Measurements from ENCODE around the gene CPXM2.

Gene CPXM2

DNA sequence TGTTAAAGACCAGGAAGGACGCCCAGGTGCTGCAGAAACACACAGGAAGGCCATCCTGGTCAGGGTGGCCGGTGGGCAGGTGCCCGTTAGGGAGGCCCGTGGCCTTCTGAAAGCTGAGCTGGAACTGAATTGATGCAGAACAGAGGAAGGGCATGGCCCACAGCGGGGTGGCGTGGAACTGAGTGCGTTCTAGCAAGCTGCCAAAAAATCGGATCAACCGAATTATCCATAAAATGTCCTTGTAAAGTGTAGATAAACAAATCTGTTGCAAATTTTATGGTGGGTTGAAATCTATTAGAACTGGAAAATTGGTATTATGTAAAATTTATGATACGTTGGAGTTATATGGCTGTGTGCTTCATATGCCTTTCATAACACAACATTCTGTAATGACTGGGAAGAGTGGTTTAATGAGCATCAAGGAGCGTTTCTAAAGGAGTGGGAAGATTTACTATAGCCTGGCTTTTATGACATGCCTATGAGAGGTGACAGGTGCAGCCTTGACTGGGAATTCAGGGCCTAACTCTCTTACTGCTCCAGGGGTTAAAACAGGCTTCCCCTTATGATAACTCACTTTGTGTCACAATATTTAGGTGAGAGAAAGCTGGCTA, 117.4 kb downstream of the CPXM2 start:
- H3K9ac ChIP-seq (ENCODE audit: low read length), result no peak overlapping the region
- H3K27ac ChIP-seq (ENCODE audit: low read length), result no peak overlapping the region
- H3K36me3 ChIP-seq (ENCODE audit: control insufficient read depth, low read depth, low read length), result no peaks in the 10 kb centered on the region
- H3K4me3 ChIP-seq (ENCODE audit: low read length), result no peak overlapping the region
- no peaks in the 10 kb centered on the region for H3K27me3 ChIP-seq (ENCODE audit: control insufficient read depth, insufficient read depth, low read length)
- H3K9me3 ChIP-seq (ENCODE audit: control insufficient read depth, low read depth, low read length), result no peaks in the 10 kb centered on the region
- peaks cover 5% of the 10 kb centered on the region for H3K4me1 ChIP-seq (ENCODE audit: control insufficient read depth, low read depth, low read length)

DNA sequence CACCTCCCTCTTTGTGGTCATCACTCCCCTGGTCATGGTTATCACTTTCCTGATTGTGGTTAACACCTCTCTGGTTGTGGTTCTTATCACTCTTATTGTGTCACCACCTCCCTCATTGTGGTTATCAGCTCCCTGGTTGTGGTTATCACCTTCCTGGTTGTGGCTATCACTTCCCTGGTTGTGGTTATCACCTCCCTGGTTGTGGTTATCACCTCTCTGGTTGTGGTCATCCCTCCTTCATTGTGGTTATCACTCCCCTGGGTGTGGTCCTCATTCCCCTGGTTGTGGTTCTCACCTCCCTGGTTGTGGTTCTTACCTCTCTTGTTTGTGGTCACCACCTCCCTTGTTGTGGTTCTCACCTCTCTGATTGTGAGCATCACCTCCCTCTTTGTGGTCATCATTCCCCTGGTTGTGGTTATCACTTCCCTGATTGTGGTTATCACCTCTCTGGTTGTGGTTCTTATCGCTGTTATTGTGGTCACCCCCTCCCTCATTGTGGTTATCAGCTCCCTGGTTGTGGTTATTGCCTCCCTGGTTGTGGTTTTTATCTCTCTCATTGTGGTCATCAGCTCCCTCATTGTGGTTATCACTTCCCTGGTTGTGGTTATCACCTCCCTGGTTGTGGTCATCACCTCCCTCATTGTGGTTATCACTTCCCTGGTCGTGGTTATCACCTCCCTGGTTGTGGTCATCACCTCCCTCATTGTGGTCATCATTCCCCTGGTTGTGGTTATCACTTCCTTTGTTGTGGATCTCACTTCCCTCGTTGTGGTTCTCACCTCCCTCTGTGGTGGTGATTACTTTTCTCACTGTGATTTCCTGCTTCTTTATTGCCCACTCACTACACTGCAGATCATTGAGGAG, 118.7 kb downstream of the CPXM2 start:
- no peaks in the 10 kb centered on the region for H3K27me3 ChIP-seq (ENCODE audit: control insufficient read depth, insufficient read depth, low read length)
- H3K9me3 ChIP-seq (ENCODE audit: control insufficient read depth, low read depth, low read length), result no peaks in the 10 kb centered on the region
- H3K36me3 ChIP-seq (ENCODE audit: control insufficient read depth, low read depth, low read length), result no peaks in the 10 kb centered on the region
- H3K27ac ChIP-seq (ENCODE audit: low read length), result no peak overlapping the region
- no peak overlapping the region for H3K9ac ChIP-seq (ENCODE audit: low read length)
- no peaks in the 10 kb centered on the region for H3K4me1 ChIP-seq (ENCODE audit: control insufficient read depth, low read depth, low read length)
- H3K4me3 ChIP-seq (ENCODE audit: low read length), result no peak overlapping the region

DNA sequence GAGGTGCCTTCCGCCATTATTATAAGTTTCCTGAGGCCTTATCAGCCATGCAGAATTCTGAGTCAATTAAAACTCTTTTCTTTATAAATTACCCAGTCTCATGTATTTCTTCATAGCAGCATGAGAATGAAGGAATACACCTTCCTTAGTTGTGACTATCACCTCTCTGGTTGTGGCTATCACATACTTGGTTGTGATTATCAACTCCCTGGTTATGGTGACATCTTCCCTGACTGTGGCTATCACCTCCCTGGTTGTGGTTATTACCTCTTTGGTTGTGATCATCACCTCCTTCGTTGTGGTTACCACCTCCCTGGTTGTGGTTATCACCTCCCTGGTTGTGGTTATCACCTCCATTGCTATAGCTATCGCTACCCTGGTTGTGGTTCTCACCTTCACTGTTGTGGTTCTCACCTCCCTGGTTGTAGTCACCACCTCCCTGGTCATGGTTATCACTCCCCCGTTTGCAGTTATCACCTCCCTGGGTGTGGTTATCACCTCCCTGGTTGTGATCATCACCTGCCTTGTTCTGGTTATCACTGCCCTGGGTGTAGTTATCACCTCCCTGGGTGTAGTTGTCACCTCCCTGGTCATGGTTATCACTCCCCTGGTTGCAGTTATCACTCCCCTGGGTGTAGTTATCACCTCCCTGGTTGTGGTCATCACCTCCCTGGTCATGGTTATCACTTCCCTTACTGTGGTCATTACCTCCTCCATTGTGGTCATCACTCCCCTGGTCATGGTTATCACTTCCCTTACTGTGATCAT, 119.5 kb downstream of the CPXM2 start:
- Histone ChIP-seq H3K4me3 (ENCODE audit: low read length) (no peak overlapping the region), H3K36me3 (ENCODE audit: control insufficient read depth, low read depth, low read length) (no peaks in the 10 kb centered on the region), H3K9me3 (ENCODE audit: control insufficient read depth, low read depth, low read length) (no peaks in the 10 kb centered on the region), H3K9ac (ENCODE audit: low read length) (no peak overlapping the region), H3K4me1 (ENCODE audit: control insufficient read depth, low read depth, low read length) (no peaks in the 10 kb centered on the region), H3K27me3 (ENCODE audit: control insufficient read depth, insufficient read depth, low read length) (no peaks in the 10 kb centered on the region), H3K27ac (ENCODE audit: low read length) (no peak overlapping the region)

DNA sequence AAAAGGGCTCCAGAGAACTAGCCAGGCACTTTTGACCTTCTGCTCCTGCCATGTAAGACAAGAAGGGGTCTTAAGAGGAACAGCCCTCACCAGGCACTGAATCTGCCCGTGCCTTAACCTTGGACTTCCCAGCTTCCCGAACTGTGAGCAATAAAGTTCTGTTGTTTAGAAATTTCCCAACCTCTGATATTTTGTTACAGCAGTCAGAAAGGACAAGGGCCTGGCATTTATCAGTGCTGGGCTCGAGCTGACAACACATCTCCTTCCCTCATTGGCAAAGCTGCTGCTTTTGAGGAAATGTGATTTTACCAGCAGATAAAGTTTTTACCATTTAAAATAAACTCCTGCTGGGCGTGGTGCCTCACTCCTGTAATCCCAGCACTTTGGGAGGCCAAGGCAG, 122.0 kb downstream of the CPXM2 start:
- Histone ChIP-seq H3K36me3 (ENCODE audit: control insufficient read depth, low read depth, low read length) (no peaks in the 10 kb centered on the region), H3K27me3 (ENCODE audit: control insufficient read depth, insufficient read depth, low read length) (no peaks in the 10 kb centered on the region), H3K4me1 (ENCODE audit: control insufficient read depth, low read depth, low read length) (no peaks in the 10 kb centered on the region), H3K9ac (ENCODE audit: low read length) (no peak overlapping the region), H3K27ac (ENCODE audit: low read length) (no peak overlapping the region), H3K9me3 (ENCODE audit: control insufficient read depth, low read depth, low read length) (no peaks in the 10 kb centered on the region), H3K4me3 (ENCODE audit: low read length) (no peak overlapping the region)

DNA sequence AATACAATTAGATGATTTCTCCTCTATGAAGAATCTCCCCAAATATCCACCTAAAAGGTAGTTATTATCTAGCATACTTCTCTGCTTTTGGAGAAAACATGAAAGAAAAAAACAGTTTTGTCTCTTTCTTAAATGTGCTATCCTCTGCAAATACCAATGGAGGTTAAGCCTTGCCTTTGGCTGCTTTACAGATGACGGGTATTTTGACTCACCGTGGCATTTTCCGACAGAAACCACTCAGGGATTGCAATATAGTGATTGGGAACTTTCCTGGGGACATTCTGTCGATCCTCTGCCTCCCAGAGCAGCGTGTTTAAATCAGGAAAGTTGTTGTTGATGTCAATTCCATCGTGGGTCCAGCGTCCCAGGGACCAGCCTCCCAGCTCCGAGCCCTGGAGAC, 124.8 kb downstream of the CPXM2 start:
- no peak overlapping the region for H3K9ac ChIP-seq (ENCODE audit: low read length)
- no peak overlapping the region for H3K27ac ChIP-seq (ENCODE audit: low read length)
- no peak overlapping the region for H3K4me3 ChIP-seq (ENCODE audit: low read length)
- no peaks in the 10 kb centered on the region for H3K9me3 ChIP-seq (ENCODE audit: control insufficient read depth, low read depth, low read length)
- H3K36me3 ChIP-seq (ENCODE audit: control insufficient read depth, low read depth, low read length), result no peaks in the 10 kb centered on the region
- no peaks in the 10 kb centered on the region for H3K27me3 ChIP-seq (ENCODE audit: control insufficient read depth, insufficient read depth, low read length)
- H3K4me1 ChIP-seq (ENCODE audit: control insufficient read depth, low read depth, low read length), result no peaks in the 10 kb centered on the region

DNA sequence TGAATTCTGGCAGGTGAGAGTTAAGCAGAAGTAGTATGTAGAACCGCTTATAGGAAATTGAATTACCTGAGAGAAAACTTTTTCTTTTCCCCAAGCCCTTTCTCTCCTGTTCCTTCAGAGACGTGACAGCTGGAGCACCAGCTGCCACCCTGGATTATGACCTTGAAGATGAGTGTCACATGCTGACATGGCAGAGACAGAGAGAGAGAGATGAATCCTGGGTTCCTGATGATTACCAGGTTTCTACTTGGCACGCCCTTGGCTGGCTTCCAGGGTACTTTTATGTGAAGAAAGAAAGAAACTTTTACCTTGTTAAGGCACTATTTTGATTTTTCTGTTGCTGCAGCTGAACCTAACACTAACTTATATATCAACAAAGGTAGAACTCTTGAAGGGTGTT, 125.6 kb downstream of the CPXM2 start:
- Histone ChIP-seq H3K4me3 (ENCODE audit: low read length) (no peak overlapping the region), H3K27ac (ENCODE audit: low read length) (no peak overlapping the region), H3K27me3 (ENCODE audit: control insufficient read depth, insufficient read depth, low read length) (no peaks in the 10 kb centered on the region), H3K9ac (ENCODE audit: low read length) (no peak overlapping the region), H3K36me3 (ENCODE audit: control insufficient read depth, low read depth, low read length) (no peaks in the 10 kb centered on the region), H3K4me1 (ENCODE audit: control insufficient read depth, low read depth, low read length) (no peaks in the 10 kb centered on the region), H3K9me3 (ENCODE audit: control insufficient read depth, low read depth, low read length) (no peaks in the 10 kb centered on the region)

DNA sequence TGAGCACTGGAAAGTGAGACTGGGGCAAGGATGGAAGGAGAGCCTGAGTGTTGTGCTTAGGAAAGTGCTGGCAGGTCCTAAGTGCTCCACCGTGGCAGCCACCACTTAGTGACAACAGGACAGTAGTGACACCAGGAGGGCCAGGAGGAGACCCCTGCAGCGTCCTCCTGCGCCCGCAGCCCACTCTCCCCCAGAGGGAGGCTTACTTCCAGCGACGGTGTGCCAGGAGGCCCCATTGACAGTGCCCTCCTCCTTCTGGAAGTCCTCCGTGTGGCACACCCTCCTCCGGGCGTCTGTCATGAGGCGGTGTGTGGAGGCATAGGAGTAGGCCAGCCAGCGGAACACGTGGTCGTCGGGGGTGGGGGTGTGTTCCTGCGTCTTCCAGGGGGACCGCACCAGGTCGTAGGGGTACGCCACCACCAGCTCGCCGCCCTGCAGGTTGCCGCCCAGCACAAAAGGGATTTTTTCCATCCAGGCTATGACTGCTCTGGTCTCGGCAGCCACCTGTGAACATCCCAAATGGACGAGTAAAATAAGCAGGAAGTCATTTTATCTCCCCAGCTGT, 129.9 kb downstream of the CPXM2 start:
- no peaks in the 10 kb centered on the region for H3K9me3 ChIP-seq (ENCODE audit: control insufficient read depth, low read depth, low read length)
- no peak overlapping the region for H3K9ac ChIP-seq (ENCODE audit: low read length)
- no peaks in the 10 kb centered on the region for H3K4me1 ChIP-seq (ENCODE audit: control insufficient read depth, low read depth, low read length)
- no peak overlapping the region for H3K27ac ChIP-seq (ENCODE audit: low read length)
- no peak overlapping the region for H3K4me3 ChIP-seq (ENCODE audit: low read length)
- H3K36me3 ChIP-seq (ENCODE audit: control insufficient read depth, low read depth, low read length), result no peaks in the 10 kb centered on the region
- H3K27me3 ChIP-seq (ENCODE audit: control insufficient read depth, insufficient read depth, low read length), result no peaks in the 10 kb centered on the region

DNA sequence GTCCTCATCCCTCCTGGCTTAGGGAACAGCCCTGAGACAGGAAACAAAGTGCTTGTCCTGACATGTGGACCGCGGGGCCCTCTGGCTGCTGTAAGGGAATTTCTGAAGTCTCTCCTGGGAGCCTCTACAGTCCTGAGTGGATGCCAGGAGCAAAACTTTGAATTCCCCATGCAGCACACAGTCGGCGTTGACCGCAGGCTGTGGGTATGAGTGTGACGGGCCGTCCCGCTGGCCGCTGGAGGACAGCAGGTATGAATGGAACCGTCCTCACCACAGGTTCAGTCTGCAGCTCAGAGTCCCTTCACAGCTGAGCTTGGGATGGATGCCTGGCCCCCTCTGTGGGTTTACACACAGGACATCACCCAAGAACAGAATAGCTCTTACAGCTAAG, 130.6 kb downstream of the CPXM2 start:
- no peaks in the 10 kb centered on the region for H3K9me3 ChIP-seq (ENCODE audit: control insufficient read depth, low read depth, low read length)
- H3K4me1 ChIP-seq (ENCODE audit: control insufficient read depth, low read depth, low read length), result peaks cover 5% of the 10 kb centered on the region
- H3K27ac ChIP-seq (ENCODE audit: low read length), result no peak overlapping the region
- H3K36me3 ChIP-seq (ENCODE audit: control insufficient read depth, low read depth, low read length), result no peaks in the 10 kb centered on the region
- H3K9ac ChIP-seq (ENCODE audit: low read length), result no peak overlapping the region
- H3K27me3 ChIP-seq (ENCODE audit: control insufficient read depth, insufficient read depth, low read length), result no peaks in the 10 kb centered on the region
- H3K4me3 ChIP-seq (ENCODE audit: low read length), result no peak overlapping the region

DNA sequence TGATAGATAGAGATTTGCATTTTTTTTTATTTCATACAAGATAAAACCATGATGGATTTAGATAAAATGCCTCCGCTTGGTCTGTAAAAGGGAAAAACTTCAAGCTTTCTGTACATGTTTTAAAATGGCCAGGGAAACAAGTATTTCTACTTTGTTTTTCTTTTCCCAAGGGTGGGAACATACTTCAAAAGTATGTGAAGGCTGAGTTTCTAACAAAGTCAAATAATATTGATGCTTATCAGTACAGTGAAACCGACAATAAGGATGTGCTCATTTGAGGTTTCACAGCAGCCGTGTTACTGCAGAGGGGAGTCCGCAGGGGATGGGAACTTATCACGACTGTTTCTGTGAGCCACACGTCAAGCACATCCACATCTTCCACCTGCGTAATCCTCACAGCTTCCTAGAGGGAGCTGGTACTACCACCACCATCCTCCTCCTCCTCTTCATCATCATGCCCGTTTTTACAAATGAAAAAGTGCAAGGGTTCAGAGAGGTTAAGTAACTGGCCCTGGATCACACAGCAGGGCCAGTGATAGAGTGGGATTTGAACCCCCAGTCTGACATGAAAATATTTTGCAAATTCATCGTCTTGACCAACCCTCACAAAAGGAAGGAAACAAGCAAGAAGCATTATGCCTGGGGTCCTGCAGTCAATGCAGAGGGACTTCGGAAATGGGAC, 131.1 kb downstream of the CPXM2 start:
- Histone ChIP-seq H3K4me3 (ENCODE audit: low read length) (no peak overlapping the region), H3K27ac (ENCODE audit: low read length) (no peak overlapping the region), H3K27me3 (ENCODE audit: control insufficient read depth, insufficient read depth, low read length) (no peaks in the 10 kb centered on the region), H3K36me3 (ENCODE audit: control insufficient read depth, low read depth, low read length) (no peaks in the 10 kb centered on the region), H3K9me3 (ENCODE audit: control insufficient read depth, low read depth, low read length) (no peaks in the 10 kb centered on the region), H3K9ac (ENCODE audit: low read length) (no peak overlapping the region), H3K4me1 (ENCODE audit: control insufficient read depth, low read depth, low read length) (peaks cover 9% of the 10 kb centered on the region)

DNA sequence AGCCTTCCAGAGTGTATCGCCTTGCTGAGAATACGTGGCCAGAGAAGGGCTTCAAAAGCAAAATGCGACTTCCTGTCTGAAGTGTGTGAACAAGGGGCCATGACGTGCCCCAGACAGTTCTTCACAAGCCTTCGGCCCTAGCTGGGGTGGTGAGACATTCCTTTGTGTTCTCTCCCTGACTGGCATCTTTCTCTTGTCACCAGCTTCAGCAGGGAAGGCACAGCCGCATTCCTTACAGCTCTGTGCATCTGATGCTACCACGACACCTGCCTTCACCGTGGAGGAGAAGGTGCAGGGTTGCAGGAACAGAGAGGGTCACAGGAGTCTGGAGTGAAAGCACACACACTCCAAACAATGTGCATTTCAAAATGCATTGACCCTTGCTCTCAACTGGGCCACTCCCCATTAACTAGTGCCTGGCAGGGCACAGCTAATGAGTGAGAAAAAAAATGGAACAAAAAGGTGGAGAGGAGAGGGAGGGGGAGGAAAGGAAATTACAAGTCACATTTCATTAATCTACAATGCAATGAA, 132.0 kb downstream of the CPXM2 start:
- H3K9ac ChIP-seq (ENCODE audit: low read length), result no peak overlapping the region
- no peaks in the 10 kb centered on the region for H3K36me3 ChIP-seq (ENCODE audit: control insufficient read depth, low read depth, low read length)
- H3K9me3 ChIP-seq (ENCODE audit: control insufficient read depth, low read depth, low read length), result no peaks in the 10 kb centered on the region
- no peak overlapping the region for H3K27ac ChIP-seq (ENCODE audit: low read length)
- no peaks in the 10 kb centered on the region for H3K27me3 ChIP-seq (ENCODE audit: control insufficient read depth, insufficient read depth, low read length)
- no peak overlapping the region for H3K4me3 ChIP-seq (ENCODE audit: low read length)
- peaks cover 18% of the 10 kb centered on the region for H3K4me1 ChIP-seq (ENCODE audit: control insufficient read depth, low read depth, low read length)

DNA sequence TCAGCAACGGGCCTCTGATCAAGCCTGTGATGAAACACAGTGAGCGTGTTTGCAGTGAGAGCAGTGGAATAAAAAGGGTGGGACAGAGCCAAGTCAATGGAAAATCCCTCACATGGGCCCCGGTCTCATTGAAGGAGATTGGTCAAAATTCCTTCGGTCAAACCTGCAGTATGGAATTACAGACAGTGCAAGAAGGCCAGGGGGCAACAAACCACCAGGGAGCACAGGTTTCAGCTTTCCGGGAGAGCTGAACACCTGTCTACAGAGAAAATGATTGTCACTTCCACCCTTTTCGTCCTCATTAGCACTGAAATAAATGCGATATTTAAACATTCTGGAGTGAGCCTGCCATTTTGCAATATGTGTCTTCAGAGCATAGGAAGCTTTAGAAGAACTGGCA, 132.6 kb downstream of the CPXM2 start:
- Histone ChIP-seq H3K4me1 (ENCODE audit: control insufficient read depth, low read depth, low read length) (peaks cover 23% of the 10 kb centered on the region), H3K27ac (ENCODE audit: low read length) (no peak overlapping the region), H3K4me3 (ENCODE audit: low read length) (no peak overlapping the region), H3K36me3 (ENCODE audit: control insufficient read depth, low read depth, low read length) (no peaks in the 10 kb centered on the region), H3K9ac (ENCODE audit: low read length) (no peak overlapping the region), H3K27me3 (ENCODE audit: control insufficient read depth, insufficient read depth, low read length) (peaks cover 2% of the 10 kb centered on the region), H3K9me3 (ENCODE audit: control insufficient read depth, low read depth, low read length) (no peaks in the 10 kb centered on the region)
